Fibroblast of skin of right biceps (primary cell): Measurements from ENCODE around the gene GLT6D1.
A peak's percentile ranks its signal among the peaks of the same experiment; 100 is the strongest.

Source experiments
- DNase-seq: peaks from one replicate; pipeline ENCODE4 v3.0.0-alpha.2; 2013

GLT6D1 gene

GRCh38 chr9:135607401-135608293, 31.7 kb downstream of the GLT6D1 start:
- no peak for DNase-seq

- no peak for DNase-seq
These were observed 32.5 kb downstream of the GLT6D1 start for GRCh38 chr9:135606885-135607259.

- DNase-seq, result no peak
These were observed 34.0 kb downstream of the GLT6D1 start for GRCh38 chr9:135605238-135605781.

GRCh38 chr9:135604437-135605237, 34.7 kb downstream of the GLT6D1 start:
- DNase-seq, result no peak

- DNase-seq, result peak; percentile 26
These were observed 36.4 kb downstream of the GLT6D1 start for GRCh38 chr9:135602789-135603481.

- no peak for DNase-seq
These were observed 37.4 kb downstream of the GLT6D1 start for GRCh38 chr9:135601988-135602387.

GRCh38 chr9:135600296-135600817, 39.0 kb downstream of the GLT6D1 start:
- DNase-seq, result no peak

- no peak for DNase-seq
These were observed 43.1 kb downstream of the GLT6D1 start for GRCh38 chr9:135596211-135596610.

GRCh38 chr9:135592625-135593024, 46.7 kb downstream of the GLT6D1 start:
- no peak for DNase-seq

GRCh38 chr9:135592331-135592590, 47.1 kb downstream of the GLT6D1 start:
- DNase-seq, result no peak

GRCh38 chr9:135591506-135592330, 47.6 kb downstream of the GLT6D1 start:
- DNase-seq, result no peak

GRCh38 chr9:135590486-135591079, 48.8 kb downstream of the GLT6D1 start:
- no peak for DNase-seq

- DNase-seq, result no peak
These were observed 49.5 kb downstream of the GLT6D1 start for GRCh38 chr9:135589596-135590485.

- DNase-seq, result no peak
These were observed 50.3 kb downstream of the GLT6D1 start for GRCh38 chr9:135588886-135589595.

- no peak for DNase-seq
These were observed 51.0 kb downstream of the GLT6D1 start for GRCh38 chr9:135588371-135588770.

GRCh38 chr9:135587658-135588057, 51.7 kb downstream of the GLT6D1 start:
- no peak for DNase-seq

- no peak for DNase-seq
These were observed 52.7 kb downstream of the GLT6D1 start for GRCh38 chr9:135586601-135587109.

- DNase-seq, result no peak
These were observed 54.4 kb downstream of the GLT6D1 start for GRCh38 chr9:135584934-135585333.

- no peak for DNase-seq
These were observed 55.0 kb downstream of the GLT6D1 start for GRCh38 chr9:135584371-135584770.

- no peak for DNase-seq
These were observed 55.7 kb downstream of the GLT6D1 start for GRCh38 chr9:135583688-135584011.
